K562 (cell line): Measurements from ENCODE around the gene JKAMP. TPM values are rescaled to one million over a fixed set of nuclear protein-coding genes. Genes with fewer than 3 reads are reported as not detected.

Experiments used
- BRCA1 ChIP-seq, 2 experiments: fragments of 450-650 bp in 1 of 2; sonication (generic) in 1 of 2; formaldehyde crosslinking in 1 of 2; IDR thresholded peaks; 2 replicates each; pipeline versions ENCODE4 v1.5.0 to v1.6.1; 2017 to 2020; ENCODE audit warnings: mild to moderate bottlenecking in 1 of 2, missing genetic modification reagents in 1 of 2
- E2F3 ChIP-seq: fragments of 250-450 bp; sonication (Bioruptor Pico); IDR thresholded peaks from 2 replicates; pipeline ENCODE4 v1.4.0; 2020; ENCODE audit warnings: mild to moderate bottlenecking
- IRF2 ChIP-seq: sonication (generic); formaldehyde crosslinking; IDR thresholded peaks from 2 replicates; pipeline ENCODE4 v1.8.1; 2022; ENCODE audit warnings: mild to moderate bottlenecking, missing genetic modification reagents
- NCOA1 ChIP-seq: fragments of 450-650 bp; IDR thresholded peaks from 2 replicates; pipeline ENCODE4 v1.6.1; 2016; ENCODE audit warnings: low read depth
- POLR2G ChIP-seq: fragments of 200-400 bp; formaldehyde crosslinking; IDR thresholded peaks from 2 replicates; pipeline ENCODE4 v1.6.1; 2017; ENCODE audit warnings: low read depth, mild to moderate bottlenecking, antibody characterized with exemption, low read length, moderate library complexity
- RBFOX2 ChIP-seq: fragments of 200-400 bp; formaldehyde crosslinking; IDR thresholded peaks from 2 replicates; pipeline ENCODE4 v1.6.1; 2017; ENCODE audit warnings: low read depth, mild to moderate bottlenecking, low read length, moderate library complexity
- SAFB2 ChIP-seq: fragments of 200-400 bp; formaldehyde crosslinking; IDR thresholded peaks from 2 replicates; pipeline ENCODE4 v1.6.1; 2018; ENCODE audit warnings: borderline replicate concordance, low read length, low read depth, moderate library complexity; ENCODE audit not compliant: severe bottlenecking
- SIN3A ChIP-seq, 2 experiments: fragments of 150-350 bp in 1 of 2; IDR thresholded peaks; 2 replicates each; pipeline ENCODE4 v1.6.1; 2011 to 2016; ENCODE audit warnings: borderline replicate concordance in 2 of 2, low read depth in 2 of 2, low read length in 2 of 2, mild to moderate bottlenecking in 2 of 2, moderate library complexity in 2 of 2; ENCODE audit not compliant: control insufficient read depth in 1 of 2
- STAT5A ChIP-seq: IDR thresholded peaks from 2 replicates; pipeline ENCODE4 v1.6.1; 2012; ENCODE audit warnings: low read length, inconsistent platforms, borderline replicate concordance
- TAF1 ChIP-seq: IDR thresholded peaks from 2 replicates; pipeline ENCODE4 v1.6.1; 2011; ENCODE audit warnings: mild to moderate bottlenecking, low read length, moderate library complexity; ENCODE audit not compliant: insufficient read depth, control insufficient read depth, severe bottlenecking; ENCODE audit errors: extremely low read depth
- TCF7 ChIP-seq: sonication (generic); IDR thresholded peaks from 2 replicates; pipeline ENCODE4 v1.6.1; 2016; ENCODE audit warnings: antibody characterized with exemption, borderline replicate concordance
- ZBTB17 ChIP-seq: fragments of 450-650 bp; formaldehyde crosslinking; IDR thresholded peaks from 2 replicates; pipeline ENCODE4 v1.4.0; 2020; ENCODE audit warnings: mild to moderate bottlenecking
- ZNF175 ChIP-seq: fragments of 200-800 bp; sonication (Bioruptor generic); IDR thresholded peaks from 2 replicates; pipeline ENCODE4 v1.6.1; 2016; ENCODE audit warnings: low read depth, mild to moderate bottlenecking, missing genetic modification characterization, missing compliant biosample characterization
- polyA plus RNA-seq, 8 experiments: library from polyadenylated mRNA; depleted of rRNA in 4 of 8; stranded (reverse) in 5 of 8; unstranded in 3 of 8; fragments of >200 nt; fragmentation: Nextera tagmentation in 2 of 8; fragmentation: Illumina TruSeq in 1 of 8; extraction: Ambion mirVana in 2 of 8; extraction: Trizol in 1 of 8; gene quantifications; 2 replicates each; pipeline versions ENCODE4 v1.2.1 to v1.2.3, GENCODE V29; 2011 to 2014; ENCODE audit warnings: inconsistent platforms in 1 of 8, missing spikeins in 1 of 8
- total RNA-seq, 7 experiments: library from RNA; depleted of rRNA in 6 of 7; stranded (reverse); fragments of >200 nt in 6 of 7; fragmentation: Illumina TruSeq in 2 of 7; extraction: Trizol in 2 of 7; gene quantifications; 2 replicates each; pipeline versions ENCODE4 v1.2.1 to v1.2.3, GENCODE V29; 2011 to 2021; ENCODE audit warnings: low replicate concordance in 1 of 7
- TF ChIP-seq, protein P1 (sequence below): sonication (generic); formaldehyde crosslinking; IDR thresholded peaks from 2 replicates; pipeline ENCODE4 v1.8.0; 2022; ENCODE audit warnings: mild to moderate bottlenecking, missing genetic modification reagents
- TF ChIP-seq, protein P2 (sequence below): sonication (generic); formaldehyde crosslinking; IDR thresholded peaks from 2 replicates; pipeline ENCODE4 v1.8.0; 2022; ENCODE audit warnings: mild to moderate bottlenecking, missing genetic modification reagents
- TF ChIP-seq, protein P3 (sequence below): fragments of 250-450 bp; sonication (Bioruptor Pico); IDR thresholded peaks from 2 replicates; pipeline ENCODE4 v1.6.1; 2021; ENCODE audit warnings: mild to moderate bottlenecking
- TF ChIP-seq, protein P4 (sequence below): IDR thresholded peaks from 2 replicates; pipeline ENCODE4 v1.6.1; 2011; ENCODE audit not compliant: insufficient read length; ENCODE audit errors: extremely low read depth

Gene JKAMP
- total and polyA plus RNA-seq, 9 of the 15 experiments (the other 6 are each of a cell fraction or from before 2014, with no cell fraction given): 19.3 to 119 (median 33.8) TPM

DNA sequence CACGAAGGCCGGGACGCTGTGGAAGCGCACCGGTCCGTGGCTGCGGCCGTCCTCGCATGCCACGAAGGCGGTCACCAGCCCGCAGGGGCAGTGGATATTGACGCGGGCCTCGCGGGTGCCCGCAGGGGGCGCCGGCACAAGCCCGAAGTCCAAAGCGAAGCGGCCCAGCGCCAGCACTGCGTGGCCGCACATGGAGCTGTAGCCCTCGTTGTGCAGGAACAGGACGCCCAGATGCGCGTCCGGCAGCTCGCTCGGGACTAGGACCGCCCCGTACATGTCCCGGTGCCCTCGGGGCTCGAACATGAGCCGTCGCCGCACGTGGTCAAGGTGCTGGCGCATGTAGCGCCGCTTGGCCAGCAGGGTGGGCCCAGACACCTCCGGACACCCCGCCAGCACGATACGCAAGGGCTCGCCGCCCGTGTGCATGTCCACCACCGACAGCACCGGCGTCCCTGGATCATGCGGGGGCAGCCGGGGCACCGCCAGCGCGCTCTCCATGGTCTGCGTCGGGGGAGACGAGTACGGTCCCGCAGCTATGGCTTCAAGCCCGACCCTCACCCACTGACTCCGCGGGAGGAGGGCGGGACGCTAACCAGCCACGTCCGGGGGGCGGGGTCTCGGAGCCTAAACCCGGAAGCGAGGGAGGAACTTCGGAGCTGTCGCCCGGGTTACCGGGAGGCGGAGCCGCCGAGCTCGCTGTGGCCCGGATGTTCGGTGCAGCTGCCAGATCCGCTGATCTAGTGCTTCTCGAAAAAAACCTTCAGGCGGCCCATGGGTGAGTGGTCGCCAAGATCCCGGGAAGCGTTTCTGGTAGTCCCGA is at the start of gene JKAMP, which contains the start of gene L3HYPDH (continued):
- TF ChIP-seq, protein P1, sequence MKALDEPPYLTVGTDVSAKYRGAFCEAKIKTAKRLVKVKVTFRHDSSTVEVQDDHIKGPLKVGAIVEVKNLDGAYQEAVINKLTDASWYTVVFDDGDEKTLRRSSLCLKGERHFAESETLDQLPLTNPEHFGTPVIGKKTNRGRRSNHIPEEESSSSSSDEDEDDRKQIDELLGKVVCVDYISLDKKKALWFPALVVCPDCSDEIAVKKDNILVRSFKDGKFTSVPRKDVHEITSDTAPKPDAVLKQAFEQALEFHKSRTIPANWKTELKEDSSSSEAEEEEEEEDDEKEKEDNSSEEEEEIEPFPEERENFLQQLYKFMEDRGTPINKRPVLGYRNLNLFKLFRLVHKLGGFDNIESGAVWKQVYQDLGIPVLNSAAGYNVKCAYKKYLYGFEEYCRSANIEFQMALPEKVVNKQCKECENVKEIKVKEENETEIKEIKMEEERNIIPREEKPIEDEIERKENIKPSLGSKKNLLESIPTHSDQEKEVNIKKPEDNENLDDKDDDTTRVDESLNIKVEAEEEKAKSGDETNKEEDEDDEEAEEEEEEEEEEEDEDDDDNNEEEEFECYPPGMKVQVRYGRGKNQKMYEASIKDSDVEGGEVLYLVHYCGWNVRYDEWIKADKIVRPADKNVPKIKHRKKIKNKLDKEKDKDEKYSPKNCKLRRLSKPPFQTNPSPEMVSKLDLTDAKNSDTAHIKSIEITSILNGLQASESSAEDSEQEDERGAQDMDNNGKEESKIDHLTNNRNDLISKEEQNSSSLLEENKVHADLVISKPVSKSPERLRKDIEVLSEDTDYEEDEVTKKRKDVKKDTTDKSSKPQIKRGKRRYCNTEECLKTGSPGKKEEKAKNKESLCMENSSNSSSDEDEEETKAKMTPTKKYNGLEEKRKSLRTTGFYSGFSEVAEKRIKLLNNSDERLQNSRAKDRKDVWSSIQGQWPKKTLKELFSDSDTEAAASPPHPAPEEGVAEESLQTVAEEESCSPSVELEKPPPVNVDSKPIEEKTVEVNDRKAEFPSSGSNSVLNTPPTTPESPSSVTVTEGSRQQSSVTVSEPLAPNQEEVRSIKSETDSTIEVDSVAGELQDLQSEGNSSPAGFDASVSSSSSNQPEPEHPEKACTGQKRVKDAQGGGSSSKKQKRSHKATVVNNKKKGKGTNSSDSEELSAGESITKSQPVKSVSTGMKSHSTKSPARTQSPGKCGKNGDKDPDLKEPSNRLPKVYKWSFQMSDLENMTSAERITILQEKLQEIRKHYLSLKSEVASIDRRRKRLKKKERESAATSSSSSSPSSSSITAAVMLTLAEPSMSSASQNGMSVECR (CRISPR knock-in tag): peak; percentile 93
- TF ChIP-seq, protein P2, sequence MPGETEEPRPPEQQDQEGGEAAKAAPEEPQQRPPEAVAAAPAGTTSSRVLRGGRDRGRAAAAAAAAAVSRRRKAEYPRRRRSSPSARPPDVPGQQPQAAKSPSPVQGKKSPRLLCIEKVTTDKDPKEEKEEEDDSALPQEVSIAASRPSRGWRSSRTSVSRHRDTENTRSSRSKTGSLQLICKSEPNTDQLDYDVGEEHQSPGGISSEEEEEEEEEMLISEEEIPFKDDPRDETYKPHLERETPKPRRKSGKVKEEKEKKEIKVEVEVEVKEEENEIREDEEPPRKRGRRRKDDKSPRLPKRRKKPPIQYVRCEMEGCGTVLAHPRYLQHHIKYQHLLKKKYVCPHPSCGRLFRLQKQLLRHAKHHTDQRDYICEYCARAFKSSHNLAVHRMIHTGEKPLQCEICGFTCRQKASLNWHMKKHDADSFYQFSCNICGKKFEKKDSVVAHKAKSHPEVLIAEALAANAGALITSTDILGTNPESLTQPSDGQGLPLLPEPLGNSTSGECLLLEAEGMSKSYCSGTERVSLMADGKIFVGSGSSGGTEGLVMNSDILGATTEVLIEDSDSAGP (CRISPR knock-in tag): no peak; the same call in 1 of the 2 replicates
- TF ChIP-seq, protein P3, sequence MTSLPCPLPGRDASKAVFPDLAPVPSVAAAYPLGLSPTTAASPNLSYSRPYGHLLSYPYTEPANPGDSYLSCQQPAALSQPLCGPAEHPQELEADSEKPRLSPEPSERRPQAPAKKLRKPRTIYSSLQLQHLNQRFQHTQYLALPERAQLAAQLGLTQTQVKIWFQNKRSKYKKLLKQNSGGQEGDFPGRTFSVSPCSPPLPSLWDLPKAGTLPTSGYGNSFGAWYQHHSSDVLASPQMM (CRISPR knock-in tag): no peak
- TF ChIP-seq RBFOX2 (peak; percentile 95), SAFB2 (no peak), TAF1 (peak; percentile 49), NCOA1 (no peak), ZNF175 (CRISPR knock-in tag) (no peak), TCF7 (peak; percentile 36; the same call in 1 of the 2 replicates), IRF2 (CRISPR knock-in tag) (no peak), E2F3 (CRISPR knock-in tag) (0 out of 2 replicates have a peak, but pooled peaks have one; percentile 12), SIN3A (IDR thresholded peaks at IDR 0.05; ENCODE audit: borderline replicate concordance in 2 of 2, control insufficient read depth in 1 of 2, low read depth in 2 of 2, low read length in 2 of 2) (peak in 1 of 2 experiments; percentile 11; a peak in 1 of 4 replicates), POLR2G (peak; percentile 93), BRCA1 (IDR thresholded peaks at IDR 0.05) (no peak), BRCA1 (CRISPR knock-in tag; IDR thresholded peaks at IDR 0.05) (no peak), ZBTB17 (CRISPR knock-in tag) (no peak), STAT5A (no peak)
- TF ChIP-seq, protein P4, sequence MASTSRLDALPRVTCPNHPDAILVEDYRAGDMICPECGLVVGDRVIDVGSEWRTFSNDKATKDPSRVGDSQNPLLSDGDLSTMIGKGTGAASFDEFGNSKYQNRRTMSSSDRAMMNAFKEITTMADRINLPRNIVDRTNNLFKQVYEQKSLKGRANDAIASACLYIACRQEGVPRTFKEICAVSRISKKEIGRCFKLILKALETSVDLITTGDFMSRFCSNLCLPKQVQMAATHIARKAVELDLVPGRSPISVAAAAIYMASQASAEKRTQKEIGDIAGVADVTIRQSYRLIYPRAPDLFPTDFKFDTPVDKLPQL: no peak
